ENCODE measurements around the gene FAM200A. TPM values are rescaled to one million over a fixed set of nuclear protein-coding genes. Genes with fewer than 3 reads are reported as not detected.

The FAM200A gene
- total and polyA plus RNA-seq, 2 of the 13 experiments (the other 11 are each of a cell fraction or from before 2014, with no cell fraction given), result 4.7 to 6.3 TPM

GRCh38 chr7:99505324-99505662, 46.6 kb downstream of the FAM200A start (continued):
- 0 out of 2 replicates have a peak, but pooled peaks have one; percentile 43 for TF ChIP-seq MXD1 (CRISPR knock-in tag; IDR thresholded peaks at IDR 0.05)
- no peak for TF ChIP-seq ZUFSP (CRISPR knock-in tag; IDR thresholded peaks at IDR 0.05; ENCODE audit: borderline replicate concordance)
- peak; percentile 4 for TF ChIP-seq SRSF1 (optimal IDR thresholded peaks at IDR 0.05; ENCODE audit: low read depth, low read length)
- TF ChIP-seq BRCA1 (CRISPR knock-in tag; IDR thresholded peaks at IDR 0.05), result no peak
- TF ChIP-seq SAP130 (CRISPR knock-in tag; IDR thresholded peaks at IDR 0.05; ENCODE audit: low read depth), result no peak
- TF ChIP-seq EEA1 (CRISPR knock-in tag; IDR thresholded peaks at IDR 0.05; ENCODE audit: borderline replicate concordance), result no peak
- no peak for TF ChIP-seq ZNF503 (CRISPR knock-in tag; IDR thresholded peaks at IDR 0.05)
- no peak for TF ChIP-seq ZNF652 (CRISPR knock-in tag; IDR thresholded peaks at IDR 0.05; ENCODE audit: borderline replicate concordance, low read depth)
- no peak for TF ChIP-seq CBX5 (CRISPR knock-in tag; IDR thresholded peaks at IDR 0.05; ENCODE audit: borderline replicate concordance)
- TF ChIP-seq KDM5B (CRISPR knock-in tag; IDR thresholded peaks at IDR 0.05; ENCODE audit: borderline replicate concordance), result no peak
- TF ChIP-seq ZFP36L1 (CRISPR knock-in tag; IDR thresholded peaks at IDR 0.05), result no peak
- 0 out of 2 replicates have a peak, but pooled peaks have one; percentile 8 for TF ChIP-seq ZNF136 (CRISPR knock-in tag; IDR thresholded peaks at IDR 0.05; ENCODE audit: low read depth)
- TF ChIP-seq RBM22 (optimal IDR thresholded peaks at IDR 0.05; ENCODE audit: low read length), result no peak
- peak; percentile 6; the same call in 1 of the 2 replicates for TF ChIP-seq ZSCAN25 (CRISPR knock-in tag; IDR thresholded peaks at IDR 0.05)
- 0 out of 2 replicates have a peak, but pooled peaks have one; percentile 22 for TF ChIP-seq NR2F2 (IDR thresholded peaks at IDR 0.05; ENCODE audit: borderline replicate concordance, low read depth)
- peak; percentile 1; the same call in 1 of the 2 replicates for TF ChIP-seq ZZZ3 (CRISPR knock-in tag; IDR thresholded peaks at IDR 0.05; ENCODE audit: borderline replicate concordance)
- TF ChIP-seq ZIK1 (CRISPR knock-in tag; IDR thresholded peaks at IDR 0.05; ENCODE audit: borderline replicate concordance, low read depth), result no peak
- no peak for TF ChIP-seq CHD4 (IDR thresholded peaks at IDR 0.05; ENCODE audit: borderline replicate concordance, low read length)
- TF ChIP-seq ZNF737 (CRISPR knock-in tag; IDR thresholded peaks at IDR 0.05; ENCODE audit: borderline replicate concordance), result no peak
- peak; percentile 75 for TF ChIP-seq KDM5A (IDR thresholded peaks at IDR 0.05; ENCODE audit: borderline replicate concordance, low read length)
- TF ChIP-seq ZKSCAN5 (CRISPR knock-in tag; IDR thresholded peaks at IDR 0.05), result no peak
- no peak for TF ChIP-seq THAP11 (CRISPR knock-in tag; IDR thresholded peaks at IDR 0.05)
- TF ChIP-seq ZNF367 (CRISPR knock-in tag; IDR thresholded peaks at IDR 0.05; ENCODE audit: borderline replicate concordance), result no peak
- TF ChIP-seq SAFB2 (CRISPR knock-in tag; IDR thresholded peaks at IDR 0.05; ENCODE audit: borderline replicate concordance, low read depth), result no peak
- 0 out of 2 replicates have a peak, but pooled peaks have one; percentile 87 for TF ChIP-seq ZNF816 (CRISPR knock-in tag; IDR thresholded peaks at IDR 0.05; ENCODE audit: borderline replicate concordance)
- no peak for TF ChIP-seq ZSCAN31 (CRISPR knock-in tag; IDR thresholded peaks at IDR 0.05; ENCODE audit: low read depth)
- TF ChIP-seq MTERF4 (CRISPR knock-in tag; IDR thresholded peaks at IDR 0.05), result no peak
- no peak for TF ChIP-seq ZNF556 (CRISPR knock-in tag; IDR thresholded peaks at IDR 0.05; ENCODE audit: borderline replicate concordance)

All from HepG2 (cell line).